ENCODE measurements around the gene CALD1.

- no peak for TF ChIP-seq CTCF (IDR thresholded peaks at IDR 0.05; ENCODE audit: low read length)
- TF ChIP-seq EZH2 (IDR thresholded peaks at IDR 0.05; ENCODE audit: borderline replicate concordance, low read length), result no peak
Measured at GRCh38 chr7:134770676-134771075, 8.8 kb upstream of the CALD1 start.

Data from OCI-LY1 (cell line).